Measurements from ENCODE around the gene UVSSA.

The UVSSA gene

GRCh38 chr4:1401409-1402020 lies 54.5 kb downstream of the UVSSA start:
- TF ChIP-seq CTCF (IDR thresholded peaks at IDR 0.05; ENCODE audit: insufficient read depth, missing control alignments), result no peak
- FAIRE-seq, result no peak
- DNase-seq (ENCODE audit: insufficient read length, low spot score), result no peak

- FAIRE-seq, result no peak
- DNase-seq (ENCODE audit: insufficient read length, low spot score), result no peak
- TF ChIP-seq CTCF (IDR thresholded peaks at IDR 0.05; ENCODE audit: insufficient read depth, missing control alignments), result no peak
These were observed 55.1 kb downstream of the UVSSA start for GRCh38 chr4:1402021-1402515.

GRCh38 chr4:1402516-1403091 lies 55.6 kb downstream of the UVSSA start:
- no peak for DNase-seq (ENCODE audit: insufficient read length, low spot score)
- TF ChIP-seq CTCF (IDR thresholded peaks at IDR 0.05; ENCODE audit: insufficient read depth, missing control alignments), result no peak
- FAIRE-seq, result no peak

- DNase-seq (ENCODE audit: insufficient read length, low spot score) (no peak), FAIRE-seq (no peak)
- TF ChIP-seq CTCF (IDR thresholded peaks at IDR 0.05; ENCODE audit: insufficient read depth, missing control alignments), result no peak
These were observed 56.2 kb downstream of the UVSSA start for GRCh38 chr4:1403177-1403583.

GRCh38 chr4:1403591-1404572 lies 56.9 kb downstream of the UVSSA start:
- FAIRE-seq, result no peak
- no peak for DNase-seq (ENCODE audit: insufficient read length, low spot score)
- no peak for TF ChIP-seq CTCF (IDR thresholded peaks at IDR 0.05; ENCODE audit: insufficient read depth, missing control alignments)

GRCh38 chr4:1404573-1405253 lies 57.7 kb downstream of the UVSSA start:
- FAIRE-seq, result no peak
- TF ChIP-seq CTCF (IDR thresholded peaks at IDR 0.05; ENCODE audit: insufficient read depth, missing control alignments), result no peak
- no peak for DNase-seq (ENCODE audit: insufficient read length, low spot score)

All from D721Med (cell line).